GM19043 (cell line): ENCODE measurements around the gene KCTD5.
A peak's percentile ranks its signal among the peaks of the same experiment; 100 is the strongest.
"Not testable (repeated sequence)": the region's sequence is repeated elsewhere in the genome, so short reads cannot be mapped to it uniquely, and the experiment has no call there.

ENCODE experiments used
- ATAC-seq: cut with Tn5 transposase; IDR thresholded peaks from one replicate; pipeline ENCODE4 v1.9.1; 2021; ENCODE audit warnings: low read depth; ENCODE audit not compliant: unreplicated experiment

KCTD5 gene, protein sequence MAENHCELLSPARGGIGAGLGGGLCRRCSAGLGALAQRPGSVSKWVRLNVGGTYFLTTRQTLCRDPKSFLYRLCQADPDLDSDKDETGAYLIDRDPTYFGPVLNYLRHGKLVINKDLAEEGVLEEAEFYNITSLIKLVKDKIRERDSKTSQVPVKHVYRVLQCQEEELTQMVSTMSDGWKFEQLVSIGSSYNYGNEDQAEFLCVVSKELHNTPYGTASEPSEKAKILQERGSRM

DNA sequence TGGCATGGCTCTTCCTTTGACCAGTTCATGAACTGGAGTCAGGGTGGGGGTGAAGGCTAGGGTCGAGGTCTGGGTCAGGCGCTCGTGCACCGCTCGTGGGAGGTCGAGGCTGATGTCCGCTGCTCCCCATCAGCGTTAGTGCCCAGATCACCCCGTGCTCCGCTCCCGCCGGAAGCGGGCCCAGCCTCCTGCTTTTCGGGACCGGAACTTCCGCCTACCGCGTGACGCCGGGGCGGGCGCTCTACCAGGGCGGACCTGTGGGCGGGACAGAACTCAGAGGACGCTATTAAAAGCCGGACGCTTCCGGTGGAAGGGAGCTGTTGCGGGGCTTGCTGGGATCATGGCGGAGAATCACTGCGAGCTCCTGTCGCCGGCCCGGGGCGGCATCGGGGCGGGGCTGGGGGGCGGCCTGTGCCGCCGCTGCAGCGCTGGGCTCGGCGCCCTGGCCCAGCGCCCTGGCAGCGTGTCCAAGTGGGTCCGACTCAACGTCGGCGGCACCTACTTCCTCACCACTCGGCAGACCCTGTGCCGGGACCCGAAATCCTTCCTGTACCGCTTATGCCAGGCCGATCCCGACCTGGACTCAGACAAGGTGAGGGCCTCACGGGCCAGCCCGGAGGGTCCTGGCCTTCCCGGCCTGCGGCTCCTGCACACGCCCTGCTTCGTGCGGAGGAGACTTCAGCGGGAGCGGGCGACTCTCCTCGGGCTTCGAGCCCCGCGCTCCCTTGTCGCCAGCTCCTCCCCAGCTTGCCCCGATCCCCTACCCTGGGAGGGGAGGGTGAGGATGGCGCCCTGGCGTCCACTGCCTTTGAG lies at the start of gene KCTD5:
TSS of gene KCTD5 (plus strand) at position 315 of the 813 bp plus-strand sequence. CDS start at position 341, 26 bp downstream.
- ATAC-seq: peak; percentile 50

DNA sequence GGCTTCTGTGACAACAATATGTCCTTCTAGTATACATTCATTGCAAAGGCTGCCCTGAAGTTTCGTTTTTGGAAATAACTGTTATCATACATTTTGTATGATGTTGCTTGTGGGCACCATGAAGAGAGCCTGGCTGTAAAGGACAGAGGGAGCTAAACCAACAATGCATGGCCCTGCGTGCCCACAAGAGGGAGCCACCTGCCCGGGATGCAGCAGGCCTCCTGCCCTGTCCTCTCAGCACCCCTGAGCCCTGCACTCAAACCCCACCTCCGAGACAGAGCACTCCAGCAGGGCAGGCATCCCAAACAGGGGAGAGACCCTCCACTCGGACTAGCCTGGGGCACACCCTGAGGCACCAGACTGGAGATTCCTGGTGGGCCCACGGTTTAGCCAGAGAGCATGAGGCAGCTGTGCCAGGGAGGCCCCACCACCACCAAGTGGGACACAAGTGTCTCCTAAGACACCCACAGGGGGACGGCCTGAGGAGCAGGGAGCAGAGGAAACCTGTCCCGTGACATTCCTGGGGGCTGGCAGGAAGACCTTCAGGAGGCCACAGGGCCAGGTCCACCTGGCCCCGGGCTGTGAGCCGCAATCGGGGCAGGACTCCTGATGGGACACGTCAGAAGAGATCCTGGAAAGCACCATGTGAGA lies 43.1 kb upstream of the KCTD5 start:
- ATAC-seq: not testable (repeated sequence)

DNA sequence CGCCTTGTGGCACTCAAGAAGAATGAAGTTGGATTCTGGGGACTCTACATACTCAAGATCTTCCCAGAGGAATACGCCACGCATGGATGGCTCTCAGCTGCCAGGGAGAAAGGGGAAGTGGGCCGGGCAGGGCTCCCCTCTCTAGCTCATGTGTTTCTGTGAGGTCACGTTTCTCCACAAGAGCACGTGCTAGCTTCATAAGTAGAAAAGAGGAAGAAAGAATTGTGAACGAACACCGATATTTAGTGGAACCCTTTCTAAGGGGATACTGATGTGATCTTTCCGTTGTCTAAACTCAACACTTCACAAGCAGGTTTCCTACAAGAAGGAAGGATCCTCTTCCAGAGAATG lies 42.6 kb upstream of the KCTD5 start:
- not testable (repeated sequence) for ATAC-seq

DNA sequence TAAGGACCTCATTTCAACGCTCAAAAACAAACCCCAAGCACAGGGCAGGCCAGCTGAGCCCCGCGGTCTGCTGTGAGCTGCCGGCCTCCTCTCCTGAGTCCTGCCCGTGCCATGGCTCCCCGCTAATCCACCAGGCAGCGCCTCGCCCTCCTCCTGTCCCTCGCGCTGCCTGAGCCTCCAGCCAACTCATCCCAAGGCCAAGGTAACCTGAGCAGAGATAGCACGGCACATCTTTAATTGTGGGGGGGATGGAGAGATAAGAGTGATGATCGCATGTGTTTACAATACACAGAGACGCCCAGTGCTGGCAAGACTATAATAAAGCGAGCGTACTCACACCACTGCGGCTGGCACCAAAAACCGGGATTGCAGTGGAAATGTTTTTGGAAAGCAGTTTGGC lies 39.8 kb upstream of the KCTD5 start:
- not testable (repeated sequence) for ATAC-seq

DNA sequence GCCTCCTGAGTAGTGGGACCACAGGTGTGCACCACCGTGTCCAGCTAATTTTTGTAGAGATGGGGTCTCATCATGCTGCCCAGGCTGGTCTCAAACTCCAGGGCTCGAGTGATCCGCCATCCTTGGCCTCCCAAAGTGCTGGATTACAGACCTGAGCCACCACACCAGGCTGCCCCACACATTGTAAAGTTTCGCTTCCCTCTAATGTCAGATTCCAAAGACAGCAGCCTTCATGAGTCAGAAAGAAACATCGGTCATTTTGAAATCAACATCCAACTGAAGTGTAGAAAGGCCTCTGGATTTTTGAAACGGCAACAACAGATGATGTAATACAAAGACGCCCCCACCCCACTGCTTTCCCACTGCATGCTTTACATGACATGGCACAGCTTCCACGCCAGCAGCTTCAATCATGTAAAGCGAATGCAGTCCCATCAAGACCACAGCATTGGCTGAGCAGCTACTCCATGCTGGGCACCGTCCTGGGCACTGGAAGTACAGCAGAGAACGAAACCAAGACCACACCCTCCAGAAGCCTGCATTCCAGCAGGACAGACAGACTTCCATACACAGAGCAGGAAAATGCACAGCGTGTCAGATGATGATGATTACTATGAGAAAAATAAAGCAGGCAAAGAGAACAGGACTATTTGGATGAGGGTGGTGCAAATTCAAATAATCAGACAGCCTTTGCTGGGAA lies 37.4 kb upstream of the KCTD5 start:
- not testable (repeated sequence) for ATAC-seq

DNA sequence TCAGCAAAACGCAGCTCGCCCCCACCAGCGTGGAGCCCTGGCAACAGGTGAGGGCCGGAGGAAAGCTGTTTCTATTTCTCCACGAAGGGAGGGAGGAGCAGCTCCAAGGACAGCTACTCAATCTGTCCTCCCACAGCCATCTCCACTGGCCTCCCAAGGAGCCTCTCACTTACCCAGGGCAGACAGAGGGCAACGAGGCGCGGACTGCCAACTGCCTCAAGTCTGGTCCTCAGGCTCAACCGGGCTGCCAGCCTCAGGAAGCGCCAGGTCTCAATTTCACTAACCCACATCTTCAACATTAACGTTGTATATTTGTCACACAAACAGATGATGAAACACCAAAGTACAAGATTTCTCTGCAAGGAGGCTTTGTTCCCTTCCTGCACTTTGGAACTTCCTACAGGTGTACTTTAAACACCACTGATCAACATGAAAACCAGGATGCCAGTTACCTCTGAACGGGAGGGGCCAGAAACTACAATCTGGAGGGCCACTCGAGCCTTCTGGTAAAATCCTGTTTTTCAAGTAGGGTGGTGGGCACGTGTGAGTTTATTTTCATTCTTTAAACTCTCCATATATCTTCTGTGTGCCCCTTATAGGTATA lies 31.0 kb upstream of the KCTD5 start:
- ATAC-seq: not testable (repeated sequence)

DNA sequence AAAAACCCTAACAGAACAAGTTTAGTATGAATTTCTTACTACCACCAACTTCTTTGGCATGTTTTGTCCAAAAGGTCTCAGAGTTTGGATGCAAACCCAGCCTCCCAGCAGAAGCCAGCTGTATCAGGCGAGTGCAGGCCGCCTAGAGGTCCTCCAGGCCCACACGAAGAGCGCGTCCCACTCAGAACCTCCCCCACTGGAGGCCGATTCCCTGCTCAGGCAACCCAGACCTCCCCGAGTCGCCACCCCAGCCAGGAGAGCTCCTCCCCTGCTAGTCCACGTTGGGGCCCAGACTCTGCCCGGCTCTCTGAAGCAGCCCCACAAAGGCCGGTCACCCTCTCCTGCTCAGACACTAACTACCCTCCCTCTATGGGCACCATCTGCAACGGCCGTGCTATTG lies 28.4 kb upstream of the KCTD5 start:
- ATAC-seq: not testable (repeated sequence)

DNA sequence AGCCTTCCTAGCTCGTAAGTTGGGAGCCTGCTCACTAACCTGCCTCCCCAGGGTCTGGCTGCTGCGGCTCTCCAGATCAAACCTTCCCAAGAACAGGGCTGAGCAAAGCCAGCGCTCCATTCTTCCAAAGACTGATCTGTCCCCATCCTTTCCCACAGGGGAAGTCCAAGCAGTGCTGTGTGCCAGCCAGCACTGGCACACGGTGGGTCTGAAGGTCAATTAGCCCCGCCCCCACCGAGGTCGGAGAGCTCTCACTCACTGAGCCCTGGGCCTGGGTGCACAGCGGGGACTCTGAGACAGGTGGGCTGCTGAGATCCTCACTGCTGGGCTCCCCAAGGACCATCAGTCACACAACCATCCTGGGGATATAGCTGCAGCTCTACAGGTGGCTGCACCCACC lies 27.4 kb upstream of the KCTD5 start:
- ATAC-seq: not testable (repeated sequence)

DNA sequence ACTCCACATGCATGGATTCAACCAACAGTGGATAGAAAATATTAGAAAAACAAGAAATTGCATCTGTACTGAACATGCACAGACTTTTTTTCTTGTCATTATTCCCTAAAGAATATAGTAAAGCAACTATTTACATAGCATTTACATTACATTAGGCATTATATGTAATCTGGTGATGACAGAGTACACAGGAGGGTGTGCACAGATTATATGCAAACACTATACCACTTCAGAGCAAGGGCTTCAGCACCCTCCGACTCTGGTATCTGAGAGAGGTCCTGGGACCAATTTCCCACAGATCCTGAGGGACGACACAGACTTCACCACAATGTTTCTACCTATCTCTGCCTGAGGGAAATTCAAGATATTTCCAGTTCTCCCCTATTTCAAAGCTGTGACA lies 25.3 kb upstream of the KCTD5 start:
- no peak for ATAC-seq

DNA sequence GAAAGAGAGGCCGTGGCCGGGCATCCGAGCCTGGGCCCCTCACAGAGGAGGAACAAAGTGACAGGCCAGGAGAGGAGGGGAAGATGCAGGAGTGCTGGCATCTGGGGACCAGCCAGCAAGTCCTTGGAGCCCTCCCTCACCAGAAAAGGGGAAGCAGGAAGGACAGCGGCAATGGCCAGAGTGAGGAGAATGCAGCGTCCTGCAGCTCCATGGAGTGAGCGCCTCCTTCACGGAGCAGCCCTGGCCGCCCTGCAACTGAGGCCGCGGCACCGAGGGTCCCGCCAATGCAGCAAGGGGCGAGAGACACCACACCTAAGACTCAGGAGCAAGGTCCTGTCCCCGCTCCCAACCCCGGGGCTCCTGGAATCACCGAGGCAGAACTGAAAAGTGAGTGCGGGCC lies 24.5 kb upstream of the KCTD5 start:
- ATAC-seq: not testable (repeated sequence)

DNA sequence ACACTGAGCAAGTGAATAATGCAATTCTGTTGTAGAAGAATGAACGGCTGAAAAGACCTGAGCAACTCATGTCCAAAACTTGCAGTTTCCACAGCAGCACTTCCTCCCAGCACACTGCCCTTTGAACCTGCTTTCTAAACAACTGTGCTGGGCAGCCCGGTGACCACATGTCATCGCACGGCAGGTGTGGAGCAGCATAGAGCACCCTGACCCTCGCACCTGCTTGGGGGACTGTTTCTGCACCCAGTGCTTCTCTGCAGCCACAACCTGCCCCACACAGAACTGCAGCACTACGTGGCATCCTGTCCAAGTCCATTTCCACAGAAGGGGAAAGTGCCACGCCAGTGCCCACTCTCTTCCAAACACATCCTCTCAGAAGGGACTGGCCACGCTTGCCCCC lies 22.8 kb upstream of the KCTD5 start:
- not testable (repeated sequence) for ATAC-seq

DNA sequence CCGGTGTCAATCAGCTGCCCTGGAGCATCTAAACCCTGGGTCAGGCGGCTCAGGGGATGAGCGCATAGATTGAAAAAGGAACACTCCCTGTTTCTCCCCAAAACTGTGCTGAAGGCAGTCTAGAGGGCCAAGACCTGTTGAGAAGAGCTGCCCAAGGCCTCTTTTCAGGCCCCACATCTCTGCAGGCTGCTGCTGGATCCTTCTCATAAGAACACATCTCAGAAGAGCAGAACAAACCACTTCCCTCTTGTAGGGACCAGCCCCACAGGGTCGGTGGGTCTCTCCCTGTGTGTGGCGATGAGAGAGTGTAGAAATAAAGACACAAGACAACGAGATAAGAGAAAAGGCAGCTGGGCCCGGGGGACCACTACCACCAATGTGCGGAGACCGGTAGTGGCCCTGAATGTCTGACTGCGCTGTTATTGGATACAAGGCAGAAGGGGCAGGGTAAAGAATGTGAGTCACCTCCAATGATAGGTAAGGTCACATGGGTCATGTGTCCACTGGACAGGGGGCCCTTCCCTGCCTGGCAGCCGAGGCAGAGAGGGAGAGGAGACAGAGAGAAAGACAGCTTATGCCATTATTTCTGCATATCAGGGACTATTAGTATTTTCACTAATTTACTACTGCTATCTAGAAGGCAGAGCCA lies 22.2 kb upstream of the KCTD5 start:
- not testable (repeated sequence) for ATAC-seq

DNA sequence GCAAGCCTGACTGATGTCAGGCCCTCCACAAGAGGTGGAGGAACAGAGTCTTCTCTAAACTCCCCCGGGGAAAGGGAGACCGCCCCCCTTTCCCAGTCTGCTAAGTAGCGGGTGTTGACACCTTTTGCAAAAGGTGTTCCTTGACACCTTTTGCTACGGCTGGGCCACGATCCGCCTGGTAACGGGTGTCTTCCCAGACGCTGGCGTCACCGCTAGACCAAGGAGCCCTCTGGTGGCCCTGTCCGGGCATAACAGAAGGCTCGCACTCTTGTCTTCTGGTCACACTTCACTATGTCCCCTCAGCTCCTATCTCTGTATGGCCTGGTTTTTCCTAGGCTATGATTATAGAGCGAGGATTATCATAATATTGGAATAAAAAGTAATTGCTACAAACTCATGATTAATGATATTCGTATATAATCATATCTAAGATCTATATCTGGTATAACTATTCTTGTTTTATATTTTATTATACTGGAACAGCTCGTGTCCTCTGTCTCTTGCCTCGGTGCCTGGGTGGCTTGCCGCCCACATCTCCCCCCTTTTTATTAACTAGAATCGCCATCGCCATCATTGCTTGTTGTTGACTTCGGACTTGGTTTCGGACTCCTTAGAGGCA lies 21.5 kb upstream of the KCTD5 start:
- ATAC-seq: not testable (repeated sequence)

DNA sequence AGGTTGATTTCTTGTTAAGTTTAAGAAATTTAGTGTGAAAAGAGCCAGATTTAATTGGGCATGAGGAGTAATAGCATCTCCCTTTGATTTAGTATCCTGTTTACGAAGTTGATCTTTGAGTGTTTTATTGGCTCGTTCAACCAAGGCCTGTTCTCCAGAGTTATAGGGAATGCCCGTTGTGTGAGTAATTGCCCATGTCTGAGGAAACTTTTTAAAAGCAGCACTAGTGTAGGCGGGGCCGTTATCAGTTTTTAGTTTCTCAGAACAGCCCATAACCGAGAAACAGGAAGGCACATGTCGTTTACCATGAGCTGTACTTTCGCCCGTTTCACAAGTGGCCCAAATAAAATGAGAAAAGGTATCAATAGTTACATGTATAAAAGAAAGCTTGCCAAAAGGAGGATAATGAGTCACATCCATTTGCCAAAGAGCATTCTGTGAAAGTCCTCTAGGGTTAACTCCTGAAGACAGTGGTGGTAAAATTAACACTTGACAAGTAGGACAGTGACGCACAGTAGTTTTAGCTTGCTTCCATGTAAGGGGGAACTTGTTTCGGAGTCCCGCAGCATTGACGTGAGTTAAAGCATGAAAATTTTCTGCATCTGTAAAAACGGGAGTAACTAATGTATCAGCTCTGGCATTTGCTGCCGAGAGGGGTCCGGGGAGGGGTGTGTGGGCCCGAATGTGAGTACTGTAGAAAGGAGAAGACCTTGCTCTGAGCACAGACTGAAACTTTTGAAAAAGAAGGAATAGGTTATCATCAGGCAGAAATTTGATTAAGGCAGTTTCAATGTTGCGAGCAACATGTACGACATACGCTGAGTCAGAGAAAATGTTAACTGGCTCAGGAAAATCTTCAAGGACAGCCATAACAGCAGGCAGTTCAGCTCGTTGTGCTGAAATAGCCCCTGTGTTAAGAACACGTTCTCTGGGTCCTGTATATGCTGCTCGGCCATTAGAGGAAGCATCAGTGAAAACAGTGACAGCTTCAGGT lies 18.5 kb upstream of the KCTD5 start:
- no peak for ATAC-seq

DNA sequence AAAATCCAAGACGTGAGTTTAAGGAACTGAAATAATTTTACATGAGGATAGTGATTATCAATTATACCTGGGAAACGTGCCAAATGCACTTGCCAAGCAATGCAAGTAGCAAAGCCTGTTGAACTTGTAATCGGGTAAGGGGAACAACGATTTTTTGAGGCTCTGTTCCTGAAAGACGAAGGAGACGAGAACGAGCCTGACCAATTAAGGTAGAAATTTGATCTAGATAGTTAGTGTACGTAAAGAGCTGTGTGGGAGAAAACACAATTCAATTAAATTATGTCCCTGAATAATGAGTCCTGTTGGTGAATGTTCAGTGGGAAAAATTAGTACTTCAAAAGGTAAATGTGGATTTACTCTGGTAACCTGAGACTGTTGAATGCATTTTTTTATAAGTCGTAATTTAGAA lies 17.7 kb upstream of the KCTD5 start:
- no peak for ATAC-seq

DNA sequence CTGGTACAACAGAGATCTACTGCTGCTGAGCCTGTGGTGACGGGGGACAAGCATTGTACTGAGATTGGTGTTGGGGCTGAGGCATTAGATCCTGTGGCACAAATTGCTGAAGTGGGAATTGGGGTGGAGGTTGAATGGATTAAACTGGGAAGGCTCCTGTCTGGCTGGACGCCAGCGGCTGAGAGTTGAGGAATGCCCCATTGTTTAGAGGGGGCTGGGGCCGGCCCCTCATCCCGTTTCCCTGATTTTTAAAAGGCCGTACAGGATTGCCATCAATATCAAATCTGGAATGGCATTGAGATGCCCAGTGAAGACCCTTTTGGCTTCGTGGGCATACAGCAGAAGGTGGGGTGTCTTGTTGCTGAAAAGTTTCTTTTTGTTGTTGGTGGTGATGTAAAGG lies 15.7 kb upstream of the KCTD5 start:
- ATAC-seq: not testable (repeated sequence)

DNA sequence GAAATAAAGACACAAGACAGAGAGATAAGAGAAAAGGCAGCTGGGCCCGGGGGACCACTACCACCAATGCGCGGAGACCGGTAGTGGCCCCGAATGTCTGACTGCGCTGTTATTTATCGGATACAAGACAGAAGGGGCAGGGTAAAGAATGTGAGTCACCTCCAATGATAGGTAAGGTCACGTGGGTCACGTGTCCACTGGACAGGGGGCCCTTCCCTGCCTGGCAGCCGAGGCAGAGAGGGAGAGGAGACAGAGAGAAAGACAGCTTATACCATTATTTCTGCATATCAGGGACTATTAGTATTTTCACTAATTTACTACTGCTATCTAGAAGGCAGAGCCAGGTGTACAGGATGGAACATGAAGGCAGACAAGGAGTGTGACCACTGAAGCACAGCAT lies 12.7 kb upstream of the KCTD5 start:
- not testable (repeated sequence) for ATAC-seq

DNA sequence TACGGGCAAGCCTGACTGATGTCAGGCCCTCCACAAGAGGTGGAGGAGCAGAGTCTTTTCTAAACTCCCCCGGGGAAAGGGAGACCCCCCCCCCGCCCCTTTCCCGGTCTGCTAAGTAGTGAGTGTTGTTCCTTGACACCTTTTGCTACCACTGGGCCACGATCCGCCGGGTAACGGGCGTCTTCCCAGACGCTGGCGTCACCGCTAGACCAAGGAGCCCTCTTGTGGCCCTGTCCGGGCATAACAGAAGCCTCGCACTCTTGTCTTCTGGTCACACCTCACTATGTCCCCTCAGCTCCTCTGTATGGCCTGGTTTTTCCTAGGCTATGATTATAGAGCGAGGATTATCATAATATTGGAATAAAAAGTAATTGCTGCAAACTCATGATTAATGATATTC lies 12.3 kb upstream of the KCTD5 start:
- not testable (repeated sequence) for ATAC-seq
